ENCODE measurements around the gene MAFF.

DNA sequence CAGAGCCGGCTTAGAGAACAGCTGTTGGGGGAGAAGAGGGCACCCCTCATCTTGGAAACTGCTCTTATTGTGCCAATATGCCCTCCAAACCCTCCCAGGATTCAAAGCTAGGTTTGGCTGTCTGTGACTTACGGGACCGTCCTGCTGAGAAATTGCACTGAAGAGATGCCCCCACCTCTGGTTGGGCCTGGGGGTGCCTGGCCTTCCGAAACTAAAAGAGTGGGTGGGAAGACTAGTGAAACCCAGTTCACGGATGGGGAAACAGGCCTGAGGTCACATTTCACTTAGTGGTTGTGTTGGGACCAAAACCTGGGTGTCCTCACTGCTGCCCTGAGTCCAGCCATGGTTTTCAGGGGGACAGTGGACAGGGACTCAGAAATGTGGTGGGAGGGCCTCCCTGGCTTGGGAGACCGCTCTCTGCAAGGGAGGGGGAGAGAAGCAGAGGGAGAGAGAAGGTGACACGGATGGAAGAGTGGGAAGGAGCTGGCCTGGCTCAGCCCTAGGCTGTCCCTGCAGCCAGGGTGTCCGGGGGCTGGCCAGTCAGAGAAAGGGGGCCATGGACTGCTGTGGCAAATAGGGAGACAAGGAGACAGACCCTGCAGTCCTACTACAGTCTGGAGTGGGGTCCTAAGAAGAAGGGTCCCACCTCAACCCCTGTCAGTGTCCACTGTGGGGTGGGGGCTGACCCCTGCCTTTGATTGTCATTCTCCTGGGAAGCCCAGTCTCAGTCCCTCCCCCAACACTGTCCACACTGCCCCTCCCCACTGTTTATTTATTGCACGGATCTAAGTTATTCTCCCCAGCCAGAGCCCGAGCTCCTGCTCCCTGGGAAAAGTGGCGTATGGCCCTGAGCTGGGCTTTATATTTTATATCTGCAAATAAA is 13.6 kb downstream of the MAFF start:
- TF ChIP-seq POLR2AphosphoS5 (IDR thresholded peaks at IDR 0.05; ENCODE audit: borderline replicate concordance, low read depth, low read length) (no peak), EZH2 (IDR thresholded peaks at IDR 0.05) (no peak)

All from SK-N-MC (cell line).